ENCODE results near the gene ERC1.
"Not testable (repeated sequence)": the region's sequence is repeated elsewhere in the genome, so short reads cannot be mapped to it uniquely, and the experiment has no call there.

ERC1 gene

GRCh38 chr12:1300460-1300859 lies 309.4 kb downstream of the ERC1 start:
- no peak for DNase-seq

GRCh38 chr12:1302201-1302870 lies 311.3 kb downstream of the ERC1 start:
- DNase-seq, result no peak

- no peak for DNase-seq
Measured at GRCh38 chr12:1305063-1305434, 314.0 kb downstream of the ERC1 start.

- no peak for DNase-seq
Measured at GRCh38 chr12:1305791-1306500, 314.9 kb downstream of the ERC1 start.

- no peak for DNase-seq
Measured at GRCh38 chr12:1306817-1307216, 315.8 kb downstream of the ERC1 start.

- DNase-seq, result no peak
Measured at GRCh38 chr12:1307796-1308195, 316.8 kb downstream of the ERC1 start.

GRCh38 chr12:1309613-1310012 lies 318.6 kb downstream of the ERC1 start:
- no peak for DNase-seq

- DNase-seq, result no peak
Measured at GRCh38 chr12:1310653-1311052, 319.6 kb downstream of the ERC1 start.

- no peak for DNase-seq
Measured at GRCh38 chr12:1311145-1311544, 320.1 kb downstream of the ERC1 start.

GRCh38 chr12:1313906-1314305 lies 322.9 kb downstream of the ERC1 start:
- DNase-seq, result no peak

- no peak for DNase-seq
Measured at GRCh38 chr12:1314523-1314922, 323.5 kb downstream of the ERC1 start.

GRCh38 chr12:1316991-1317390 lies 326.0 kb downstream of the ERC1 start:
- DNase-seq, result not testable (repeated sequence)

- DNase-seq, result no peak
Measured at GRCh38 chr12:1318327-1319031, 327.5 kb downstream of the ERC1 start.

GRCh38 chr12:1319212-1319611 lies 328.2 kb downstream of the ERC1 start:
- no peak for DNase-seq

GRCh38 chr12:1320021-1320420 lies 329.0 kb downstream of the ERC1 start:
- no peak for DNase-seq

- no peak for DNase-seq
Measured at GRCh38 chr12:1322821-1323220, 331.8 kb downstream of the ERC1 start.

- DNase-seq, result no peak
Measured at GRCh38 chr12:1324099-1324498, 333.1 kb downstream of the ERC1 start.

- DNase-seq, result no peak
Measured at GRCh38 chr12:1324910-1325309, 333.9 kb downstream of the ERC1 start.

- no peak for DNase-seq
Measured at GRCh38 chr12:1325666-1326065, 334.6 kb downstream of the ERC1 start.

GRCh38 chr12:1326258-1326657 lies 335.2 kb downstream of the ERC1 start:
- DNase-seq, result no peak

GRCh38 chr12:1328391-1328790 lies 337.4 kb downstream of the ERC1 start:
- no peak for DNase-seq

GRCh38 chr12:1329784-1330476 lies 338.9 kb downstream of the ERC1 start:
- no peak for DNase-seq

- no peak for DNase-seq
Measured at GRCh38 chr12:1330477-1330827, 339.4 kb downstream of the ERC1 start.

- DNase-seq, result no peak
Measured at GRCh38 chr12:1332327-1332726, 341.3 kb downstream of the ERC1 start.
